Stimulated activated CD8-positive, alpha-beta memory T cell treated with anti-CD3 and anti-CD28 coated beads, Interleukin-12 subunit alpha, Interleukin-12 subunit beta, amount 100 ng/mL, for 1 hour (primary cell): ENCODE results near the gene TCF12.

ENCODE experiments used
- DNase-seq: peaks from one replicate; pipeline ENCODE4 v3.0.0-alpha.2; 2020; ENCODE audit warnings: low read depth

Gene TCF12

GRCh38 chr15:57321485-57321884, 403.0 kb downstream of the TCF12 start:
- no peak for DNase-seq

DNA sequence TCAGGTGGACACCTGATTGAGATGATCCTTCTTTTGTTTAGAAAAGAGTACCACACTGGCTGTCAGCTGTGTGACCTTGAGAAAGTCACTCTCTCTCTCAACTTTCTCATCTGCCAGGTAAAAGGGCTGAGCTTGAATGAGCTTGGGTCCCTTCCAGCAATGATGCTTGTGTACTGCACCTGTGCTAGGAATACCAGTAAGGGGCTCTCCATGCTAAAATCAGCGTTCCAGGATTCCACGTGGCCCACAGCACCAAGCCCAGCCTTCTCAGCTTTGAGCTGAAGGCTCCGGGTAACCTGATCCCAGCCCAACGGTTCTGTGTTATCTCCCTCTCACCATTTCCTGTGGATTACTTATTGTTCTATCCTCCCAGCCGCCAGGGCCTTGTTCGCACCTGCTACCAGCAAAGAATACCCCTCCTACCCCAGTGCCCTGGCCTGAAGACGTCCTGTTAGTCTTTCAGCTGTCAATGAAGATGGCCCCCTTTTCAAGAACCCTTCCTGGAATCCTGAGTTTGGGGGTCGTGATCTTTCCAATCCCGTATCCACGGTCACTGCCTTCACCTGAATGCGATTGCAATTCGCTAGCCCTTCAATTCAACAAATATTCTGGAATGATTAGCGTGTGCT, 403.6 kb downstream of the TCF12 start:
- no peak for DNase-seq

- no peak for DNase-seq
These were observed 404.3 kb downstream of the TCF12 start for GRCh38 chr15:57322602-57323250.

DNA sequence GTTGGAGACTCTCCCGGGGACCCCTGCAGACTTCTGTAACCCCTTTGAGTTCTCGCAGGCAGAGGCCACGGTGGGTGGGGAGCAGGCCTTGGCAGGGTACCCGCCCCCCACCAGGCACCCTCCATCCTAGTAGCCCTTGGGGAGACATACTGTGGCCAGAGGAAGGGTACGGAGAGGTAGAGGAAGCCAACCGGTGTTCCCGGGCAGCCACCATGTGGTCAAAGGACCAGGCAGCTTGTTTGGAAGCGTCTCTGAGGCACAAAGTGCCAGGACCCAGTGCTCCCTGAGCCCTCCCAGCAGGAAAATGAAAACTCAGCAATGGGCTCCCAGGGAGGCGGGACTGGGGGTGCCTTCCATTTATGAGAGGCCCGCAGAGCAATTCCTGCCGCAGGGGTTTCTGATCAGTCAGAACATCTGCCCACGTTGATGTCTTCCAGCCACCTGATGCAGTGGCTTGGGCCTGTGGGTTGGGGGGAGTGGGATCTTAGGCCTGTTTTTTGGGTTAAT, 404.9 kb downstream of the TCF12 start:
- no peak for DNase-seq

- no peak for DNase-seq
These were observed 405.6 kb downstream of the TCF12 start for GRCh38 chr15:57323806-57324589.

DNA sequence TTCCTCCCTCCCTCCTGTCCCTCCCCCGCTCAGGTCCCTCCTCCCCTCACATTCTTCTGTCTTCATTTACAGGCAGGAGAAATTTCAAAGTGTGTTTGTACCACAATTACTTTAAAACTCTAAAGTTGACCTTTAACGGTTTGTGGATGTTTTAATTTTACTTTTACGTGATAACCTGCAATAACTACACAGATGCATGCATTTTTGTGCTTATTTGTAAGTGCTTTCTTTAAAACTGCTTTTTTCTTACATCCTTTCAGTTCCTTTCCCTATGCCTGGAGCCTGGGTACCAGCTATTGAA, 406.1 kb downstream of the TCF12 start:
- no peak for DNase-seq

- no peak for DNase-seq
These were observed 406.7 kb downstream of the TCF12 start for GRCh38 chr15:57324944-57325679.

GRCh38 chr15:57326196-57326595, 407.8 kb downstream of the TCF12 start:
- DNase-seq: no peak

GRCh38 chr15:57327985-57328471, 409.6 kb downstream of the TCF12 start:
- no peak for DNase-seq

- DNase-seq: no peak
These were observed 410.0 kb downstream of the TCF12 start for GRCh38 chr15:57328479-57328878.

DNA sequence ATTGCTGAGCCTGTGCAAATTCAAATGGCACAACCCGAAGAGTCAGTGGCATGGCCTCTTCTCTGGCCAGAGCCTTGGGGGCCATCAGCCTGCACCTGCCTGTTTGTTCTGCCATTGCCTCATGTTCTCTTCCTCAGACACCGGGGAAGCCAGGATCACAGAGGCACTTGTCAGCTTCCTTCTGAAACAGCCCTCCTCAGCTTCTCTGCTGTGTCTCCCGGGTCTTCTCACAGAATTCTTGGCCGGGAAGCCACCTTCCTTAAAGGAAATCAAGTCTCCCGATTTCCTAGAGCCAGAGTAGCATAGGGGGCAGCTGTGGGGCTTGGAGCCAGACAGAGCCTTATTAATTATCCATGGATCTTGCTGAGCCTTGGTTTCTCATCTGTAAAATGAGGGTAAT, 410.5 kb downstream of the TCF12 start:
- no peak for DNase-seq

- no peak for DNase-seq
These were observed 411.3 kb downstream of the TCF12 start for GRCh38 chr15:57329582-57330367.

- no peak for DNase-seq
These were observed 412.3 kb downstream of the TCF12 start for GRCh38 chr15:57330619-57331340.

DNA sequence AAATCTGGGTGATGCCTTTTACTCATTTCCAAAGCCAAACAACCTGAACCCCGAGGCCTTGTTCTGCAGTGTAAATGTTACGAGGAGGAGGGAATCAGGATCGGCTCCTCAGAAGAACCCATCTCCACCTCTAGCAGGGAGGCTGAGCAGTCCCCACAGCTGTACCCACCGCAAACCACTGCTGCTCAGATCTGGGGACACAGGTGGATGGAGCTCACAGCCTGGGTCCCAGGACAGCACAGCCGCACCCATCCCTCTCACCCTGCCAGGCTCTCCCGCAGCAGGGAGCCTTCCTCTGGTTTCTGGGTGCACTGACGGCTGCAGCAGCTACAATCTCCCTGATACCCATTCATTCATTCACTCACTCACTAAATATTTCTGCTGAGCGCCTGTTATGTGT, 413.9 kb downstream of the TCF12 start:
- DNase-seq: no peak

- DNase-seq: no peak
These were observed 415.0 kb downstream of the TCF12 start for GRCh38 chr15:57333487-57333886.

DNA sequence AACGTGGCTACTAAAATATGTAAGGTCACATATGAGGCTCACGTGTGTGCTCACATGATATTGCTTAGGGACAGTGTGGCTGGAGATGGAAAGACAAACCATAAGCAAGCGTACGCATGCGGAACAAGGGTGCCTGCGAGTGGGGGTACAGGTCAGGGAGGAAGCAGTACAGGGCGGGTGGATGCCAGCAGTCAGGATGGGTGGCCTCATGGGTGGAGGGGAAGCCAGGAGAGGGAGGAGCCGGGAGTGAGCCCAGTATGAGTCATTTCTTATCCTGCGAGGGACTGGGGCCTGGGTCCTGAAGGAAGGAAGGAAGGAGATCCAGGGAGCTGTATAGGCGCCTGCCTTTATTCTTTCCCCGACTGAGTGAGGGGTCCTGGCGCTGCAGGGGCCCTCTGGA, 415.8 kb downstream of the TCF12 start:
- no peak for DNase-seq

DNA sequence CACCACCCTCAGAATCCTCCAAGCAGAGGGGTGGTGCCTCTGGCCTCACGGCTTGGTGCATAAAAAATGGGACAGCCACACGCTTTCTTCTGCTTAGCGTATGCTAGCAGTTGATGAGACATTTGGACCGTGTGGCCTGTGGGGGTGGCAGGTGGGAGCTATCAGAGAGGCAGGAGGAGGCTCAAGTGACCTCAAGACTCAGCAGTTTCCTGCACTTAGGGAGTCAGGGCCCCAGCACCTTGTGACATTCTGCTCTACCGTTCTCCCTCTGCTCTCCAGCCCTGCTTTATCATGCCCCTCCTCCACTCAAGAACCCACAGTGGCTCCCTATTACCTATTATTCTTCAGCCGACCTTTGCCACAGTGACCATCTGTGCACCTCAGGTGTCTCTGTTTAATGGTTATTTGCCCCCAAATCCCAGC, 416.9 kb downstream of the TCF12 start:
- DNase-seq: no peak

GRCh38 chr15:57335719-57336118, 417.3 kb downstream of the TCF12 start:
- no peak for DNase-seq

DNA sequence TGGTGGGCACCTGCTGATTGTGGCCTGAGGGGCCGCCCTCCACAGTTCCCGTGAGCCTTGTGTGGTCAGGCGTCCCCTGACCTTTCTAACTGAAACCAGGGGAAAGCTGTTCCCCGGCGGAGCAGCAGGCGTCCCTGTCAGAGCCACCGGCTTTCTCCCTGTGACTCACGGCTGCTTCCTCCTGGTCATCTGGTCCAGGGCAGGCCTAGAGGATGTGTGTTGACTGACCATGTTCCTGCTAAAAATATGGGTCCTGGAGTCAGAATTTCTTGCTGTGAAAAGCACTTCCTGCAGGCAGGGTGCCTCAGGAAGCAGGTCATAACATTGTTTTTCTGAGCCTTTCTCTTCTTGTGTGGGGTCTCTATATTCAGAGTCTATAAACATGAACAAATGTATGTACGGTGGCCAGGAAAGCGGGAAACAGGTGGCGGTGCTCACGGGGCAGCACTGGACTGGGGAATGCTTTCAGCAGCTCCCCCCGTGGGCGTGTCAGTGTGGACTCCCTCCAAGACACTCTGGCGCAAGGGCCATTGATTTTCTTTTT, 419.5 kb downstream of the TCF12 start:
- no peak for DNase-seq

GRCh38 chr15:57339321-57339720, 420.9 kb downstream of the TCF12 start:
- DNase-seq: no peak
